HG03097 (cell line): Measurements from ENCODE around the gene DUSP18.
"Not testable (repeated sequence)": the region's sequence is repeated elsewhere in the genome, so short reads cannot be mapped to it uniquely, and the experiment has no call there.

Source experiments
- ATAC-seq: cut with Tn5 transposase; IDR thresholded peaks from one replicate; pipeline ENCODE4 v1.9.1; 2021; ENCODE audit not compliant: unreplicated experiment, low FRiP score

DUSP18 gene

GRCh38 chr22:30667494-30668385, at the start of gene DUSP18:
Gene DUSP18 (minus strand): TSS chr22:30667875. CDS start chr22:30664003, 3,872 bp downstream.
- ATAC-seq = peak; percentile 90

DNA sequence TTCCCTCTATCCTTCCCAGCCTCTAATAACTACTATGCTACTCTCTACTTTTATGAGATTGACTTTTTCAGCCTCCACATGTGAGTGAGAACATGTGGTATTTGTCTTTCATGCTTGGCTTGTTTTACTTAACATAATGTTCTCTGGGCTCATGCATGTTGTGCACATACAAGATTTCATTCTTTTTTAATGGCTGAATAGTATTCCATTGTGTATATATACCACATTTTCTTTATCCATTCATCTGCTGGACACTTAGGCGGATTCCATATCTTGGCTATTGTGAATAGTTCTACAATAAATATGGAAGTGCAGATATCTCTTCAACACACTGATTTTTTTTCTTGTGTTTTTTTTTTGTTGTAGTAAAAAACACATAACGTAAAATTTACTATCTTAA, 46.4 kb upstream of the DUSP18 start:
- no peak for ATAC-seq

DNA sequence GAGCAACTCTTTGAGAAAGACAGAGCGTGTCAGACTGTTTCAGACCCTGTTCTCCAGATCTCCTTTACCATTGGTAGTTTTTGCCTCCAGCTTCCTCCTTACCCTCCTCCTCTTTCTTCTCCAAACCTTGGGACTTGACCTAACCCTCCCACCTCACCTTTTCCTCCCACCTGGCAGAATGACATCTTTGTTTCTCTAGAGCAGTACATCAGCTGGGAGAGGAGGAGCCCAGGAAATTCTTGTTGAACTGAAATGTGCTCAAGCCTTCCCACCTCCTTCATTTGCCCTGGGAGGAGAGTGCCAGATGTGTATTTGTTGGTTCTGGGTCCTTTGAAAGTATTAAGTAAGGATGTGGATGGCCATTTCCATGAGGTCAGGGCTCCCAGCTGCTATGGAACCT, 44.4 kb upstream of the DUSP18 start:
- ATAC-seq = no peak

- ATAC-seq = not testable (repeated sequence)
Observed at GRCh38 chr22:30709980-30710379, 42.3 kb upstream of the DUSP18 start.

GRCh38 chr22:30705710-30706651, 38.3 kb upstream of the DUSP18 start:
- ATAC-seq = peak; percentile 49

- no peak for ATAC-seq
Observed at GRCh38 chr22:30704978-30705377, 37.3 kb upstream of the DUSP18 start.

DNA sequence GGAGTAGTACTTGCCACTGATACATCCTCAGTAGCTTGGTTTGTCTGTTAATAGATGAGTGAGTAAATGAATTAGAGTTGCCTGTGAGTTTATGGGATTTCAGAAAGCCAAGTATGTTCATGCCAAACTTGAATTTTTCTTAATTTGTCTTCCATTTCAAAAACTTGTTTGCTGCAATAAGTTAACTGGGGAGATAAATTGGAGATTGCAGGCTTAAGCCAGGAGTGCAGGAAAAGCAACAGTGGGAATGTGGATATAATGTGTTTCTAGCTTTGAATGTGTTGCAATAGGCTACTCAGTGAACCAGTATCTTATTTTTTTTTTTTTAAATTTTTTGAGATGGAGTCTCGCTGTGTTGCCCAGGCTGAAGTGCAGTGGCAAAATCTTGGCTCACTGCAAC, 35.2 kb upstream of the DUSP18 start:
- no peak for ATAC-seq

DNA sequence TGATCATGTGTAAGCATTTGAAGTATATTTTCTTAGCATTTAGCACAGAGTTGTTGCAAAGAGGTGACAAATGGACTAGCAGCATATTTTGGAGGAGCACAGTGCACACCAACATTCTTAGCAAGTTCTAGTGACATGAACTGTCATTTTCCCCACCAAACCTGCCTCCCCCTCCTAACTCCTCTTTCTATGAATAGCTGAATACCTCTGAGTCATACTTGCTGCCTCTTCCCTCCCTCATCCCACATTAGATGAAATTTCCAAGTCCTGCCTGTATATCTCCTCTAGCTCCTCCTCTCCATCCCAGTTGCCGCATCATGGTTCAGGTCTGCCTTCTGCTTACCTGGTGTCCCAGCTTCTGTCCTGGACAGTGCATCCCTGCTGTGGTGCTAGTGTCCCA, 34.2 kb upstream of the DUSP18 start:
- ATAC-seq = no peak

- no peak for ATAC-seq
Observed at GRCh38 chr22:30697975-30698374, 30.3 kb upstream of the DUSP18 start.

- ATAC-seq = no peak
Observed at GRCh38 chr22:30695871-30696655, 28.4 kb upstream of the DUSP18 start.

DNA sequence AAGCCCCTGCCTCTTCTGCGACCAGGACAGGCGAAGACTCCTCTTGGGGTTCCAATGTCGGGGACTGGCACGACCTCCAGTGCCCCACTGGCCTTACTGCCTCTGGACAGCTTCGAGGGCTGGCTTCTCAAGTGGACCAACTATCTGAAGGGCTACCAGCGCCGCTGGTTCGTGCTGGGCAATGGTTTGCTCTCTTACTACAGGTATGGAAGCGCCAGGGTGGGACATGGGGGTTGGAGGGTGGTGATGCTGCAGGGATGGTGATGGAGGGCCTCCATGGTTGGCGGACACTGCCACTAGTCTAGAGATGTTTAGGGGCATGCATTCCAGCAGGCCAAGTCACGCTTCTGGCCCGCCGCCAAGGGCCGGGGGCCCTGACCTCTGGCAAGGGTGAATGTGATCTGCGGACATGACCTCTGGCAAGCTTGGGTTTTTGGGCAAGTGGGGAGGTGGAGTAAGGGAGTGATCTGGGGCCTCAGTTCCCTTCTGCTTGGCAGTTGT, 27.7 kb upstream of the DUSP18 start:
- no peak for ATAC-seq

GRCh38 chr22:30694640-30695350, 27.1 kb upstream of the DUSP18 start, which contains the start of gene OSBP2:
Gene OSBP2 (plus strand): TSS chr22:30694874. CDS start chr22:30694910, 36 bp downstream.
- ATAC-seq = no peak

GRCh38 chr22:30694171-30694639, 26.5 kb upstream of the DUSP18 start:
- ATAC-seq = no peak

DNA sequence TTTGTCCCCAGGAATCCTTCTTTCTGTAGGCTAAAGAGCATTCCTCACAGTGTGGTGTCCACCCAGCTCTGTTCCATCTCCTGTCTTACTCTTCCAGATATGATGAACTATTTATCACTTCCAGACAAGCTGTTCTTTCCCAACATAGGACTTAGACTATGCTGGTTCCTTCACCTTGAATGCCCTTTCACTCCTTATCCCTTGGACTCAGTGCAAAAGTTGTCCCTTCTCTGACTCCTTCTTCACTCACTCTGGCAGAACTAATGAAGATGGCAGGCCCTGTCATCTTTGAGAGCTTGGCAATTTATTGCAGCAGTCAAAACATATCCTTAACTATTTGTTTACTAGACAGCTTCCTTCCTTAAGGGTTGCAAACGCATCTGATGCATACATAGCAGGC, 23.5 kb upstream of the DUSP18 start:
- no peak for ATAC-seq

DNA sequence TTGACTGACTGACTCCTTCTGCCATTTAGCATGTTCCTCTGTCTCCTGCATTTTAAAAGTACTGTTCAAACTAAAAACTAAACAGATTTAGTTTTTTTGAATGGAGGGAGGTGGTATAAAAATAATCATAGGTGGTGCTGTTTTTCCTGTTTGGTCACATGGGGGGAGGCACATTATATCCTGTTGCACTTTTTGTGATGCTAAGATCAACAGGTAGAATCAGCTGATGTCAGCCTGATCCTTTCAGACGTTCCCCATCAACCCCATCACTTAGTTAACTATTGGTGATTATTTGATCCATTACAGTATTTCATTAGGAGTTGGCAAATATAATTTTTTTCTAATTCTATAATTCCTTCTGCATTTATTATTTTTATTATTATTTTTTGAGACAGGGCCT, 21.9 kb upstream of the DUSP18 start:
- no peak for ATAC-seq

GRCh38 chr22:30687358-30687757, 19.7 kb upstream of the DUSP18 start:
- no peak for ATAC-seq

GRCh38 chr22:30685178-30685577, 17.5 kb upstream of the DUSP18 start:
- no peak for ATAC-seq

DNA sequence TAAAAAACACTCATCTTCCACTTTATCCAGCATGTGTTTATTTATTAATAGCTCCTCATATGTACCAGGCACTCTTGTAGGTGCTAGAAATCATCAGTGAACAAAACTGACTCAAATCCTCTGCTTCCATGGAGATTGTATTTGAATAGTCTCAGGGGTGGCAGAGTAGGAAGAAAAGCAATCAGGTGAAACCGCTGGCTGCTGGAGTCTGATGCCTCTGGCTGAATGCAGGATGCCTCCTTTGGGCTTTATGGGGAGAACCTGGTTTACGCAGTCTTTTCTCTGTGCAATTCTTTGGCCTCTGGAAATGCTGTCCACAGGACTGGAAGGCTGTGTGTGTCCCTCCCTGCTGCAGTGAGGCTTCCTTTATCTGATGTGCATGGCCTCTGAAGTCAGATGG, 14.2 kb upstream of the DUSP18 start:
- ATAC-seq = no peak

DNA sequence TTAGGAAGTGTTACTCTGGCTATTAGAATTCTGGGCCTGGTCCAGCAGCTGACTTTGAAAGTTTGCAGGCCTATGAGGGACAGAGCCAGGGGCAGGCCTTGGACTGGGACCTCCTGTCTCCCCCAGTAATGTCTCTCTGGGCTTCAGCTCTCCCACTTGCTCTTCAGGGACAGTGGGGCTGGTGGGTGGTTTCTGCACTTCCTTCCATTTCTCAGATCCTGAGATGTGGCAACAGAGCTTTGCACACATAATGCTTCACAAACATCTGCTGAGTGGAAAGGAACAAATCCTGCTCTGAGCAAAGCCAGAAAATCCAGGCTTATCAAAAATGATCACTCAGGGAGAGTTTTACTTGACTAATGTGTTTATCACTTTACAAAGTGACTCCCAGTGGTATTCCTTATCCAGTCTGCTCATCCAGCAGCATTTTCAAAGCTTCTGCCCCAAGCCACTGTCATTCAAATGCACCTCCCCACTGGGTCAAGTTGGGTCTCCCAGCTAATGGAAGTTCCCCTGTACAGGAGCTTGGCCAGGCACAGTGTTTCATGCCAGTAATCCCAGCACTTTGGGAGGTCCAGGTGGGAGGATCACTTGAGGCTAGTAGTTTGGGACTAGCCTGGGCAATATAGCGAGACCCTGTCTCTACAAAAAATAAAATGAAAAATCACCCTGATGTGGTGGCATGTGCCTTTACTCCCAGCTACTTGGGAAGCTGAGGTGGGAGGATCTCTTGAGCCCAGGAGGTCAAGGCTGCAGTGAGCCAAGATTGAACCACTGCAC, 13.5 kb upstream of the DUSP18 start:
- no peak for ATAC-seq
